22Rv1 (cell line): ENCODE results near the gene CLEC4G.

Experiments used
- CTCF ChIP-seq: fragments of 450-650 bp; IDR thresholded peaks from 2 replicates; pipeline ENCODE4 v1.5.1; 2017; ENCODE audit warnings: mild to moderate bottlenecking
- ZFX ChIP-seq: fragments of 450-650 bp; IDR thresholded peaks from 2 replicates; pipeline ENCODE4 v1.6.1; 2017; ENCODE audit warnings: antibody characterized with exemption, borderline replicate concordance

DNA sequence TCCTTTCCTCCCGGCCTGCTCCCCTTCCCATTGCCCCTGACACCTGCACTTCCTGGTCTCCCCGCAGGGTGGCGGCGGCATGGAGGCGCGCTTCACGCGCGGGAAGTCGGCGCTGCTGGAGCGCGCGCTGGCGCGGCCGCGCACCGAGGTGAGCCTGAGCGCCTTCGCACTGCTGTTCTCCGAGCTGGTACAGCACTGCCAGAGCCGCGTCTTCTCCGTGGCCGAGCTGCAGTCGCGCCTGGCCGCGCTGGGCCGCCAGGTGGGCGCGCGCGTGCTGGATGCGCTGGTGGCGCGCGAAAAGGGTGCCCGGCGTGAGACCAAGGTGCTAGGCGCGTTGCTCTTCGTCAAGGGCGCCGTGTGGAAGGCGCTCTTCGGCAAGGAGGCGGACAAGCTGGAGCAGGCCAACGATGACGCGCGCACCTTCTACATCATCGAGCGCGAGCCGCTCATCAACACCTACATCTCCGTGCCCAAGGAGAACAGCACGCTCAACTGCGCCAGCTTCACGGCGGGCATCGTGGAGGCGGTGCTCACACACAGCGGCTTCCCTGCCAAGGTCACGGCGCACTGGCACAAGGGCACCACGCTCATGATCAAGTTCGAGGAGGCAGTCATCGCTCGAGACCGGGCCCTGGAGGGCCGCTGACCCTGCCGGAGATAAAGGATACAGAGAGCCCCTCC, 49.6 kb downstream of the CLEC4G start:
- TF ChIP-seq CTCF (no peak), ZFX (no peak)
